ENCODE measurements around the gene AP3D1.

- TF ChIP-seq, protein P1, sequence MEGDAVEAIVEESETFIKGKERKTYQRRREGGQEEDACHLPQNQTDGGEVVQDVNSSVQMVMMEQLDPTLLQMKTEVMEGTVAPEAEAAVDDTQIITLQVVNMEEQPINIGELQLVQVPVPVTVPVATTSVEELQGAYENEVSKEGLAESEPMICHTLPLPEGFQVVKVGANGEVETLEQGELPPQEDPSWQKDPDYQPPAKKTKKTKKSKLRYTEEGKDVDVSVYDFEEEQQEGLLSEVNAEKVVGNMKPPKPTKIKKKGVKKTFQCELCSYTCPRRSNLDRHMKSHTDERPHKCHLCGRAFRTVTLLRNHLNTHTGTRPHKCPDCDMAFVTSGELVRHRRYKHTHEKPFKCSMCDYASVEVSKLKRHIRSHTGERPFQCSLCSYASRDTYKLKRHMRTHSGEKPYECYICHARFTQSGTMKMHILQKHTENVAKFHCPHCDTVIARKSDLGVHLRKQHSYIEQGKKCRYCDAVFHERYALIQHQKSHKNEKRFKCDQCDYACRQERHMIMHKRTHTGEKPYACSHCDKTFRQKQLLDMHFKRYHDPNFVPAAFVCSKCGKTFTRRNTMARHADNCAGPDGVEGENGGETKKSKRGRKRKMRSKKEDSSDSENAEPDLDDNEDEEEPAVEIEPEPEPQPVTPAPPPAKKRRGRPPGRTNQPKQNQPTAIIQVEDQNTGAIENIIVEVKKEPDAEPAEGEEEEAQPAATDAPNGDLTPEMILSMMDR (conservative IDR thresholded peaks at IDR 0.05; ENCODE audit: low read length) = no peak
- TF ChIP-seq EZH2phosphoT487 (IDR thresholded peaks at IDR 0.05; ENCODE audit: borderline replicate concordance, low read depth, low read length) = no peak
Observed at GRCh38 chr19:2197270-2197669, 45.9 kb upstream of the AP3D1 start.

Measured in OCI-LY7 (cell line).